Stimulated activated CD4-positive, alpha-beta T cell treated with anti-CD3 and anti-CD28 coated beads, Interleukin-4, amount 100 ng/mL, for 48 hours (primary cell): ENCODE results near the gene TMC4.
"Not testable (repeated sequence)": the region's sequence is repeated elsewhere in the genome, so short reads cannot be mapped to it uniquely, and the experiment has no call there.

ENCODE experiments used
- DNase-seq, 2 donors: peaks; one replicate each; pipeline ENCODE4 v3.0.0-alpha.2; 2020; ENCODE audit warnings: low read depth in 2 of 2

Gene TMC4

GRCh38 chr19:54172471-54173358, at the start of gene TMC4:
Gene TMC4 (minus strand): TSS chr19:54173160. CDS start chr19:54173117, 43 bp downstream.
- DNase-seq, result no peak

- not testable (repeated sequence) for DNase-seq
Measured at GRCh38 chr19:54221947-54222346, 49.0 kb upstream of the TMC4 start.

- DNase-seq, result not testable (repeated sequence)
Measured at GRCh38 chr19:54219702-54220101, 46.7 kb upstream of the TMC4 start.

- DNase-seq, result no peak
Measured at GRCh38 chr19:54218960-54219661, 46.2 kb upstream of the TMC4 start.

- DNase-seq, result no peak
Measured at GRCh38 chr19:54218259-54218658, 45.3 kb upstream of the TMC4 start.

GRCh38 chr19:54217517-54218247, 44.7 kb upstream of the TMC4 start:
- DNase-seq, result not testable (repeated sequence)

- DNase-seq, result no peak
Measured at GRCh38 chr19:54216869-54217268, 43.9 kb upstream of the TMC4 start.

- not testable (repeated sequence) for DNase-seq
Measured at GRCh38 chr19:54214734-54215133, 41.8 kb upstream of the TMC4 start.

GRCh38 chr19:54214217-54214616, 41.3 kb upstream of the TMC4 start:
- DNase-seq, result not testable (repeated sequence)

- no peak for DNase-seq
Measured at GRCh38 chr19:54211235-54211634, 38.3 kb upstream of the TMC4 start.

GRCh38 chr19:54209811-54210494, 37.0 kb upstream of the TMC4 start:
- DNase-seq, result no peak

- DNase-seq, result no peak
Measured at GRCh38 chr19:54209058-54209810, 36.3 kb upstream of the TMC4 start.

- DNase-seq, result no peak
Measured at GRCh38 chr19:54208784-54209057, 35.8 kb upstream of the TMC4 start.

- peak; percentile 51 to 54 for DNase-seq
Measured at GRCh38 chr19:54207983-54208783, 35.2 kb upstream of the TMC4 start.

GRCh38 chr19:54207676-54207982, 34.7 kb upstream of the TMC4 start:
- DNase-seq, result no peak

GRCh38 chr19:54207193-54207592, 34.2 kb upstream of the TMC4 start:
- not testable (repeated sequence) for DNase-seq

GRCh38 chr19:54206831-54207177, 33.8 kb upstream of the TMC4 start:
- no peak for DNase-seq

GRCh38 chr19:54206030-54206830, 33.3 kb upstream of the TMC4 start:
- no peak for DNase-seq

GRCh38 chr19:54204767-54205468, 32.0 kb upstream of the TMC4 start:
- no peak for DNase-seq
